8988T (cell line): Measurements from ENCODE around the gene FBXO21.
"Not testable (repeated sequence)": the region's sequence is repeated elsewhere in the genome, so short reads cannot be mapped to it uniquely, and the experiment has no call there.

ENCODE experiments used
- DNase-seq: peaks from one replicate; pipeline ENCODE4 v3.0.0; 2011

Gene FBXO21, protein sequence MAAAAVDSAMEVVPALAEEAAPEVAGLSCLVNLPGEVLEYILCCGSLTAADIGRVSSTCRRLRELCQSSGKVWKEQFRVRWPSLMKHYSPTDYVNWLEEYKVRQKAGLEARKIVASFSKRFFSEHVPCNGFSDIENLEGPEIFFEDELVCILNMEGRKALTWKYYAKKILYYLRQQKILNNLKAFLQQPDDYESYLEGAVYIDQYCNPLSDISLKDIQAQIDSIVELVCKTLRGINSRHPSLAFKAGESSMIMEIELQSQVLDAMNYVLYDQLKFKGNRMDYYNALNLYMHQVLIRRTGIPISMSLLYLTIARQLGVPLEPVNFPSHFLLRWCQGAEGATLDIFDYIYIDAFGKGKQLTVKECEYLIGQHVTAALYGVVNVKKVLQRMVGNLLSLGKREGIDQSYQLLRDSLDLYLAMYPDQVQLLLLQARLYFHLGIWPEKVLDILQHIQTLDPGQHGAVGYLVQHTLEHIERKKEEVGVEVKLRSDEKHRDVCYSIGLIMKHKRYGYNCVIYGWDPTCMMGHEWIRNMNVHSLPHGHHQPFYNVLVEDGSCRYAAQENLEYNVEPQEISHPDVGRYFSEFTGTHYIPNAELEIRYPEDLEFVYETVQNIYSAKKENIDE

GRCh38 chr12:117190210-117190781 lies at the start of gene FBXO21:
Gene FBXO21 (minus strand): TSS chr12:117190470. CDS start chr12:117190456, 14 bp downstream.
- peak; percentile 95 for DNase-seq

DNA sequence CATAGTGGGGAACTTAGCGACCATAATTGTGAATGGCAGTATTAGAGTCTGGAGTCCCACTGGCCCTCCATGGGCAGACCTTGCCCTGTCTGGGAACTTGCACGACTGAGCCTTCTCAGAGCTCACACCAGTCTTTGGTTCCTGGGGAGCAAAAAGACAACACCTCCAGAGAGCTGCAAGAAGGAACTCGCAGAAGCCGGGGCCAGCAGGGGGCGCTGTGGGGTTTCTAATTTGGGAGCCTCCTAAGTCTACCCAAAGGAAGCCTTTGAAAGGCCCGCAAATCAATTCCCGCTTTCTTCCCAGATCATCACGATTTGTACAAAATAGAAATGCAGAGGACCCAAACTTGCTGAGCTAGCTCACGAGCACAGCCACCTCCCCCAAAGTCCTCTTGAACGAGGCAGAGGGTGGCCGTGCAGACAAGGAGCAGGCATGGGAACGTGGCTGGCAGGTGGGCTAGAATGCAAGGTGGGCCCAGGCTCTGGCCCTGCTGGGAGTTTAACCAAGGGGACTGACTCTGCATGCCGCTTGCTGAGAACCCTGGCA lies 46.3 kb upstream of the FBXO21 start:
- DNase-seq = peak; percentile 50

- no peak for DNase-seq
Observed at GRCh38 chr12:117235261-117235660, 45.0 kb upstream of the FBXO21 start.

DNA sequence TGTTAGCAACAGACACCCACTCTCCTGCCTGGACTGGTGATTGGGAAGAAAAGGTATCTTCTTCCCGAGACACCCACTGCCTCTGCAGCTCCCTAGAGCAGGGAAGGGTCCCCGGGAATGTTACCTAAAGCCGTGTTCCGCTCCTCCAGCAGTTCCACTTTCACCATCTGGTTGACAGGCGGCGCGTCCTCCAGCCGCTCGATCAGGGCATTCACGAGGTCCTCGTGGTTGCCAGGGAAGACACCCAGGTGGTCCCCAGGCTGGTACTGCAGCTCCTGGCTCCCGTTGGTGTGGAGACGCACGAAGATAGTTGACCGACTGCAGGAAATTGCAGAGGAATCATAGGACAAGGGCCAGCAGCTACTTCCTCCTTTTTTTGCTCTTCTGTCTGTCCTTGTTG lies 44.2 kb upstream of the FBXO21 start:
- DNase-seq = no peak

DNA sequence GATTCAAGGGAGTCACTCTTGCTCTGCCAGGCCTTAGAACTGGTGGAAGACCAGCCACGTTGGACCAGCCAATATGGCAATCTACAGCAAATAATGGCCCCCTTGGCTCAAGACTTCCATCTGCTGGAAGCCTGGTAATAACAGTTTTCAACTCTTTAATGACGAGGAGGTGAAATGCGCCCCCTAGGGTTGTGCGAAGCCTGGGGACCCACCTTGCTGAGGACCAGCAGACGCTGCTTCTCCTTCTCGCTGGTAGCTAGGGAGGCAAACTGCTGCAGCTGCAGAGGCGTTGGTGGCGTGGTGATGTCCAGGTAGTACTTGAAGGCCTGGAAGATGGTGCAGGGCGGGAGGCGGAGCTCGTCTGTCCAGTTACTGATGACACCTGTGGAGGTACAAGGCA lies 41.5 kb upstream of the FBXO21 start:
- DNase-seq = no peak

GRCh38 chr12:117228239-117228638 lies 38.0 kb upstream of the FBXO21 start:
- DNase-seq = no peak

- no peak for DNase-seq
Observed at GRCh38 chr12:117227000-117227653, 36.9 kb upstream of the FBXO21 start.

DNA sequence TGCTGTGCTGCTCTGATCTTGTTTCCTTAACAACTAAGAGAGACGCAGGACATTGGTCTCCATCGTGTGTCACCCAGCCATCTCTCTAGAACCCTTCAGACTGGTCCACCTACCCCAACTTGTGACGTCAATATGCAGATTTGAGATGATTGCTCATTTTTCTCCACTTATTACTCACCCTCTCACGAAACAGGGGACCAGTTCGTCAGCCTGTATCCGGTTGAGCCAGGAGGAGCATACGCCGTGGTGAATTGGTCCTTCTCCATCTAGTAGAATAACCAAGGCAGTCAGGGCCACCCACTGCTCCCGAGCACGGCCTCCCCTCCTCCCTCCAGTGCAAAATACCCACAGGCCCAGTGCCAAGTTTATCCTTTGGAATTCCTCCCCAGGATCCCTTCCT lies 36.2 kb upstream of the FBXO21 start:
- no peak for DNase-seq

DNA sequence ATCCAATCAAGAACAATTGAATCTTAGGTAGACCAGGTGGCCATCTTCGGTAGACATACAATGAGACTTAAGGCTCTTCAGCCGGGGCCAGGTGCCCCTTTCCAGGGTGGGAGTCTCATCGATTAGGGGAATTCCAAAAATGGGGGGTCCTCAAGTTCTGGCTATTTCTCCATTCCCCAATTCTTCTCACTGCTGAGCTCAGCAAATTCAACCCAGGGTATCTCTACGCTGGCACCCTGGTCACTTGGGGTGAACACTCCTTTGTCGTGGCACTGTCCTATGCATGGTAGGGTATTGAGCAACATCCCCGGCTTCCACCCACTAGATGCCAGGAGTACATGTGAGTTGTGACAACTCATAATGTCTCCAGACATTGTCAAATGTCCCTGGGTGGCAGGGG lies 34.9 kb upstream of the FBXO21 start:
- DNase-seq = no peak

DNA sequence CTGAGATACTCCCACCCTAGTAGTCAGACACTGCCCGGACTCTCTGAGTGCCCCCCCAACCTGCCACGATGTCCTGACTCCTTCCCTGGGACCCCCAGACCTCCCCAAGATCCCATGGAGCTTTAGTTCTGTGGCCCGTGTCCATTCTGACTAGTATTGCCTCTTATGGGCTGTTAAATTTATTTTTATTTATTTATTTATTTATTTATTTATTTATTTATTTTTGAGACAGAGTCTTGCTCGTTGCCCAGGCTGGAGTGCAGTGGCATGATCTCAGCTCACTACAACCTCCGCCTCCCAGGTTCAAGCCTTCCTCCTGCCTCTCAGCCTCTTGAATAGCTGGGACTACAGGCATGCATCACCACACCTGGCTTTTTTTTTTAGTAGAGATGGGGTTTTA lies 30.7 kb upstream of the FBXO21 start:
- not testable (repeated sequence) for DNase-seq

DNA sequence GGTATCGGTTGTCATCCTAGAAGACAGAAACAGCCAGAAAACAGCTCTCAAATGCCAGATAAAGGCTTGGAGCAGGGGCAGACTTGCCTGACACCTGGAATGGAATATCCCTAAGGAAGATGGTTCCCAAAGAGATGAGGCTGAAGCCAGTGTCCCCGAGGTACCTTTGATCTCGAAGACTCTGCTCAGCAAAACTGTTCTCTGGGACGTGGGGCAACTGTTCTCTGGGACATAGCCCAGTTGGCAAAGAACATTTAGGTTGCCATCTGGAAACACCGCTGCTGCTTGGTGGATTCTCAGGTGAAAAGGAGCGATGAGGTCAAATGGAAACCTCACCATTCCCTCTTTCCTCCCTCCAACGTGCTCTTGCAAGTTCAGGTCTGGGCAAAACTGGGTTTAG lies 27.9 kb upstream of the FBXO21 start:
- DNase-seq = no peak

- no peak for DNase-seq
Observed at GRCh38 chr12:117216686-117217085, 26.4 kb upstream of the FBXO21 start.

GRCh38 chr12:117214797-117215196 lies 24.5 kb upstream of the FBXO21 start:
- no peak for DNase-seq

DNA sequence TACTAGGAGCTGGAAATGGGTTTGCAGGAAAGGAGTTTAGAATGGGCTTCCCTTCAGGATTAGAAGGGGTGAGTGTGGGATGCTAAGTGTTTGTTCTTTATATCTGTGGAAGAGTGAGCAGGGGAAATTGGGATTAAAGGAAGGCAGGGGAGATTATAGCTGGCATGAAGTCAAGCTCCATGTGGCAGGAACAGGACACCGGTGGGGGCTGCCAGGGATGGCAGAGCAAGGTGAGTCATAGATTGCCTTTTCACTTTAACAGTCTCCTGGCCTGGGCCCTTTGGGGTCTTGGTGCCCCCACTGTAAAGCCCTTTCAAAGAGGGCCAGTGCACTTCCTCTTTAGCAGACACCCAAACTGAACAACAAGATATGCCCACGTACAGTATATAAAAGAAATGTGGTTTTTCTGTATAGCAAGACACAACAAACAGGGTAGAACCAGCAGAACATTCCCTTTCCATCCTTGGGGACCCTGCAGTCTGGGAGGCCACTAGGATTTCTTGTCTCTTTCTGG lies 23.1 kb upstream of the FBXO21 start:
- DNase-seq = no peak

DNA sequence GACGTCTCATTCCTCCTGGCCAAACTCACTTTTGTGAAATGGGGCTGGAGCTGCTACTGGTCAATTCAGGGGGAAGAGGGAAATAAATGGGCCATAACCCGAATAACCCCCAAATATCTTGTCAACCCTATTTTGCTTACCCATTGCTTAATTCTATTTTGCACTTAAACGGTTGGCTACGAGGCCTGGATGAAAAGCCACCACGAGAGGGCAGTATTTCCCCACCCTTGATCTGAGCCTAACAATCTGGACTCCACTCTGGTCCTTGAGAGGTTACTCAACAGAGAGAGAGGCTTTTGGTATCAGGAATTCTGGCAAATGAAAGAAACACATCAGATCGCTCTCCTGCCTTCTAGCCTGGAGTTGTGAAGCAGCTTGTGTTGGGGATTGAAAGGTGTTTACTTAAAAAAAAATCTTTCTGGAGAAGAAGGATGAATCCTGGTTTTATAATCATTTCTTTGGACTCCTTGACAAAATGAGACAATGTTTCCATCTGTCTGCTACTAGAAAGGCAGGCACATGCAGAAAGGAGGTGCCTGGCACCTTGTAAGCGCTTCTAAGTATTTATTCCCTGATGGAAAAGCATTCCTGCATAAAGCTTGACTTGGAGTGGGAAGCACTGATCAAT lies 22.4 kb upstream of the FBXO21 start:
- DNase-seq = peak; percentile 52

- DNase-seq = no peak
Observed at GRCh38 chr12:117210266-117210918, 20.1 kb upstream of the FBXO21 start.

GRCh38 chr12:117209626-117210025 lies 19.4 kb upstream of the FBXO21 start:
- no peak for DNase-seq

DNA sequence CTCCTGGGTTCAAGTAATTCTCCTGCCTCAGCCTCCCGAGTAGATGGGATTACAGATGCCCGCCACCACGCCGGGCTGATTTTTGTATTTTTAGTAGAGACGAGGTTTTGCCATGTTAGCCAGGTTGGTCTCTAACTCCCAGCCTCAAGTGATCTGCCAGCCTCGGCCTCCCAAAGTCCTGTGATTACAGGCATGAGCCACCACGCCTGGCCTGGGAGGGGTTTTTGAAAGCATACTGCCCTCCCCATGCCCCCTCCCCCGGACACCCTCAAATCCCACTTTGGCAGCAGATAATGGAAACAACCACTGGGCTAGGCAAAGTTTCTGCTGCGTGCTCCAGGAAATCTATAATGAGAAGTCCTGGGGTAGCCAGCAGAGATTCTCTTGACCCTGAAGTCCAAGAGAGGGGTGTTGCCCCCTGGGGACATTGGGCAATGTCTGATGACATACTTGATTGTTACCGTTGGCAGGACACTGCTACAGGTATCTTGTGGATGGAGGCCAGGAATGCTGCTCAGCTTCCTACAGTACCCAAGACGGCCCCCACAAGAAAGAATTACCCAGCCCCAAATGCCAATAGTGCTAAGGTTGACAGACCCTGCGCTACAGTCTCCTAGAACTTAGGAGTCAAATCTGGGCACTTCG lies 18.7 kb upstream of the FBXO21 start:
- DNase-seq = no peak

DNA sequence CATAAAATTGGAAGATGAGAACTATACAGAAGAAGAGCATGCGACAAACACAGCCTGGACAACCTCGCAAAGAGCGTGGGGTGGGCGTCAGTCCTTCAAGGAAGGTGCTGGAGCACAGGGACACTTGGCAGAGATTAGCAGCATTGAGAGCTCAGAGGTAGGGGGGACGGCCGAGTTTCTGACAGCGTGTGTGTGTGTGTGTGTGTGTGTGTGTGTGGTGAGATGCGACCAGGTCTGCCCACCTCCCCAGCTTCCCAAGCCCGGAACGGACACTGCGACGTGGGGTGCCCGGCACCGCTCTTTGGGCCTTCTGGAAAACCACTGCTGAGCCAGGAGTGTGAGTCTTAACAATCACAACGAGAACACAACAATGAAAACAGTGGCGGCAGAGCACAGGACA lies 17.9 kb upstream of the FBXO21 start:
- DNase-seq = no peak

- DNase-seq = no peak
Observed at GRCh38 chr12:117207675-117208074, 17.4 kb upstream of the FBXO21 start.

DNA sequence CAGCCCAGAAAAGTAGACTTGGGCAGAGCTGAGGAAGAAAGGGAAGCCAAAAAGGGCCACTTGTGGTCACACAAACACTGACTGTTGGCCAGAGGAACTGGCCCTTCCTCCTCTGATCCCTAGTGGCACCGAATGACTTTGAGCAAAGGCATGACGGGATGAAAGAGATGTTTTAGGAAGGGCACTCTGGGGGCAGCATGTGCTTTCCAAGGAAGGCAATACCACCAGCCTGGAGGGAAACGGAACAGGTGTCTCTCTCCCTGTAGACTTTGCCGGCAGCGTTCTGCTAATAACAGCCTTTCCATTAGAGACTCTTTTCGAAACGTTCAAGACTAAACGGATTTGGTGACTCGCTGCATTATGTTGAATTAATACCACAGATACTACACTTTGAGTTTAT lies 12.3 kb upstream of the FBXO21 start:
- DNase-seq = no peak

GRCh38 chr12:117202033-117202432 lies 11.8 kb upstream of the FBXO21 start:
- DNase-seq = no peak
